Measurements from ENCODE around the gene SGIP1. TPM values are rescaled to one million over a fixed set of nuclear protein-coding genes. Genes with fewer than 3 reads are reported as not detected.

The SGIP1 gene
- total and polyA plus RNA-seq, 2 experiments from 2014 or later = 3.1 to 20.2 TPM

DNA sequence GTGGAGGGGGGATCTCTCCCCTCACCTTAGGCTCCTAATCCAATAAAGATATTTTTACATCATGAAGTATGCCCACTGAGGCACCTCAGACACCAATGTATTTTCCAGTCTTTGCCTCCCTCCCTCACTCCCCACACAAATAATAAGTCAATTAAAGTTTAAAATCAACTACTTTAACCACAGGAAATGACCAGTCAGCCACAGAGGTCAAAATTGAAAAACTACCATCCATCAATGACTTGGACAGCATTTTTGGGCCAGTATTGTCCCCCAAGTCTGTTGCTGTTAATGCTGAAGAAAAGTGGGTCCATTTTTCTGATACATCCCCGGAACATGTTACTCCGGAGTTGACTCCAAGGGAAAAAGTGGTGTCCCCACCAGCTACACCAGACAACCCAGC lies 147.7 kb downstream of the SGIP1 start:
- Histone ChIP-seq H3K9me2 (replicated peaks; ENCODE audit: insufficient read depth) (no peaks in the 10 kb centered on the region), H3K4me2 (no peak overlapping the region), H3K4me1 (ENCODE audit: insufficient read depth) (no peaks in the 10 kb centered on the region), H3K9me3 (ENCODE audit: low read depth) (no peaks in the 10 kb centered on the region), H3K36me3 (replicated peaks; ENCODE audit: insufficient read depth, low read depth) (no peaks in the 10 kb centered on the region), H3K79me2 (no peaks in the 10 kb centered on the region), H3K27me3 (no peaks in the 10 kb centered on the region), H4K20me1 (ENCODE audit: insufficient read depth, poor library complexity, severe bottlenecking) (no peaks in the 10 kb centered on the region), H3K27ac (no peak overlapping the region), H2AFZ (no peak overlapping the region), H3K4me3 (no peak overlapping the region)
- WGBS (ENCODE audit: low lambda C conversion rate, missing lambda C conversion rate) = 93% methylated on average over 2 of the region's 2 CpGs
- TF ChIP-seq EZH2phosphoT487 (IDR thresholded peaks at IDR 0.05; ENCODE audit: low read depth, severe bottlenecking, unreplicated experiment) (no peak), EZH2 (IDR thresholded peaks at IDR 0.05; ENCODE audit: borderline replicate concordance) (no peak)
- TF ChIP-seq, protein P1, sequence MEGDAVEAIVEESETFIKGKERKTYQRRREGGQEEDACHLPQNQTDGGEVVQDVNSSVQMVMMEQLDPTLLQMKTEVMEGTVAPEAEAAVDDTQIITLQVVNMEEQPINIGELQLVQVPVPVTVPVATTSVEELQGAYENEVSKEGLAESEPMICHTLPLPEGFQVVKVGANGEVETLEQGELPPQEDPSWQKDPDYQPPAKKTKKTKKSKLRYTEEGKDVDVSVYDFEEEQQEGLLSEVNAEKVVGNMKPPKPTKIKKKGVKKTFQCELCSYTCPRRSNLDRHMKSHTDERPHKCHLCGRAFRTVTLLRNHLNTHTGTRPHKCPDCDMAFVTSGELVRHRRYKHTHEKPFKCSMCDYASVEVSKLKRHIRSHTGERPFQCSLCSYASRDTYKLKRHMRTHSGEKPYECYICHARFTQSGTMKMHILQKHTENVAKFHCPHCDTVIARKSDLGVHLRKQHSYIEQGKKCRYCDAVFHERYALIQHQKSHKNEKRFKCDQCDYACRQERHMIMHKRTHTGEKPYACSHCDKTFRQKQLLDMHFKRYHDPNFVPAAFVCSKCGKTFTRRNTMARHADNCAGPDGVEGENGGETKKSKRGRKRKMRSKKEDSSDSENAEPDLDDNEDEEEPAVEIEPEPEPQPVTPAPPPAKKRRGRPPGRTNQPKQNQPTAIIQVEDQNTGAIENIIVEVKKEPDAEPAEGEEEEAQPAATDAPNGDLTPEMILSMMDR (IDR thresholded peaks at IDR 0.05; ENCODE audit: poor library complexity) = no peak
- no peak for DNase-seq (ENCODE audit: low spot score)

DNA sequence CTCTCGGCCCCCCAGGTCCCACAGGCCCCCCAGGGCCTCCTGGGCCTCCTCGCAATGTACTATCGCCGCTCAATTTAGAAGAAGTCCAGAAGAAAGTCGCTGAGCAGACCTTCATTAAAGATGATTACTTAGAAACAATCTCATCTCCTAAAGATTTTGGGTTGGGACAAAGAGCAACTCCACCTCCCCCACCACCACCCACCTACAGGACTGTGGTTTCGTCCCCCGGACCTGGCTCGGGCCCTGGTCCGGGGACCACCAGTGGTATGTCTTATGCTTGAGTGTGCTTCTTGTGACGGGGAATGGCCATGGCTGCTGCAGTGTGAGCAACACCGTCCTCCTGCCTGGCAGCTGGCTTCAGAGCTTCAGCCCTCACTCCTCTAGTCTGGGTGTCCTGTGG lies 148.2 kb downstream of the SGIP1 start:
- Histone ChIP-seq H3K9me2 (replicated peaks; ENCODE audit: insufficient read depth) (no peaks in the 10 kb centered on the region), H3K36me3 (replicated peaks; ENCODE audit: insufficient read depth, low read depth) (no peaks in the 10 kb centered on the region), H3K4me1 (ENCODE audit: insufficient read depth) (no peaks in the 10 kb centered on the region), H3K4me3 (no peak overlapping the region), H3K9me3 (ENCODE audit: low read depth) (no peaks in the 10 kb centered on the region), H2AFZ (no peak overlapping the region), H3K27me3 (no peaks in the 10 kb centered on the region), H4K20me1 (ENCODE audit: insufficient read depth, poor library complexity, severe bottlenecking) (no peaks in the 10 kb centered on the region), H3K4me2 (no peak overlapping the region), H3K27ac (no peak overlapping the region), H3K79me2 (no peaks in the 10 kb centered on the region)
- DNase-seq (ENCODE audit: low spot score) = no peak
- TF ChIP-seq, protein P1 (IDR thresholded peaks at IDR 0.05; ENCODE audit: poor library complexity) = no peak
- TF ChIP-seq EZH2 (IDR thresholded peaks at IDR 0.05; ENCODE audit: borderline replicate concordance) = no peak
- TF ChIP-seq EZH2phosphoT487 (IDR thresholded peaks at IDR 0.05; ENCODE audit: low read depth, severe bottlenecking, unreplicated experiment) = no peak
- WGBS (ENCODE audit: low lambda C conversion rate, missing lambda C conversion rate) = 95% methylated on average over 11 of the region's 11 CpGs

DNA sequence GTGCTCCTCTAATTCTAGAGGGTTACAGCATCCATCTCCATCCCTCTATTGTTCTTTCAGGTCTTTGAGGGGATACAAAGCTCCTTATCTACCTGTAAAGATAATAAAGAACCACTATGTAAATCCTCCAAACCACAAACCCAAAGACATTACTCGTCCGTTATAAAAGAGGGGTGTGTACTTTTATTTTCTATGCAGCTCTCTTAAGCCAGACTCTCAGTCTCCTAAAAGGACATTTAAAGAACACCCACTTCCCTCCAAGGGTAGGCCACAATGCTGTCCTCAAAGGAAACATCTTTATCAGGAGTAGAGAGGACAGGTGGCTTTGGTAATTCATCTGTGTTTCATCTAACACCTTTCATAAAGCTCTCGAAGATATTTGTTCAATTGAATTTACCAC lies 150.4 kb downstream of the SGIP1 start:
- WGBS (ENCODE audit: low lambda C conversion rate, missing lambda C conversion rate) = 58% methylated on average over 3 of the region's 3 CpGs
- H3K36me3 ChIP-seq (replicated peaks; ENCODE audit: insufficient read depth, low read depth) = no peaks in the 10 kb centered on the region
- TF ChIP-seq EZH2 (IDR thresholded peaks at IDR 0.05; ENCODE audit: borderline replicate concordance) = no peak
- TF ChIP-seq, protein P1 (IDR thresholded peaks at IDR 0.05; ENCODE audit: poor library complexity) = no peak
- no peak for TF ChIP-seq EZH2phosphoT487 (IDR thresholded peaks at IDR 0.05; ENCODE audit: low read depth, severe bottlenecking, unreplicated experiment)

DNA sequence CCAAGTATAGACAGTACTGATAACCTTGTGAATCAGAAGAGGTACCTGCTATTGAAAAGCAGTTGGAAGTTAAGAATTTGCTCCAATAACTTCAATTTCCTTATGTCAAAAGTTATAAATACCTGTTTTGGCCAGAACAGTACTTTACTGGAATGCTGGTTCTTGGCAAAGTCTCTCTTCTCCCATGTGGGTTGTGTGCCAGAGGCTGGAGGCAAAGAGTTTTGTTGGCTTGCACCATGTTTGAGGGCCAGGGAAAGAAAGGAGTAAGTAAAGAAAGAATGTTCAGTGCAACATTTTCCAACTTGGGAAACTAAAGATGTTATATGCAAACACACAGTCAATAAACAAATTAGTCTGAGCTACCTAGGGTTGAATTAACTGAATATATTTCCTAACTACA lies 151.3 kb downstream of the SGIP1 start:
- no peaks in the 10 kb centered on the region for H4K20me1 ChIP-seq (ENCODE audit: insufficient read depth, poor library complexity, severe bottlenecking)
- H3K27me3 ChIP-seq = no peaks in the 10 kb centered on the region
- no peak overlapping the region for H2AFZ ChIP-seq
- no peaks in the 10 kb centered on the region for H3K4me1 ChIP-seq (ENCODE audit: insufficient read depth)
- H3K9me3 ChIP-seq (ENCODE audit: low read depth) = no peaks in the 10 kb centered on the region
- no peak overlapping the region for H3K4me3 ChIP-seq
- no peak overlapping the region for H3K27ac ChIP-seq
- TF ChIP-seq EZH2phosphoT487 (IDR thresholded peaks at IDR 0.05; ENCODE audit: low read depth, severe bottlenecking, unreplicated experiment) = no peak
- TF ChIP-seq EZH2 (IDR thresholded peaks at IDR 0.05; ENCODE audit: borderline replicate concordance) = no peak
- TF ChIP-seq, protein P1 (IDR thresholded peaks at IDR 0.05; ENCODE audit: poor library complexity) = no peak
- no peaks in the 10 kb centered on the region for H3K9me2 ChIP-seq (replicated peaks; ENCODE audit: insufficient read depth)
- H3K79me2 ChIP-seq = no peaks in the 10 kb centered on the region
- no peak for DNase-seq (ENCODE audit: low spot score)
- no peaks in the 10 kb centered on the region for H3K36me3 ChIP-seq (replicated peaks; ENCODE audit: insufficient read depth, low read depth)
- H3K4me2 ChIP-seq = no peak overlapping the region

More for the DNA sequence above, 150.4 kb downstream of the SGIP1 start:
- Histone ChIP-seq H2AFZ (no peak overlapping the region), H3K4me3 (no peak overlapping the region), H3K27ac (no peak overlapping the region), H4K20me1 (ENCODE audit: insufficient read depth, poor library complexity, severe bottlenecking) (no peaks in the 10 kb centered on the region), H3K79me2 (no peaks in the 10 kb centered on the region), H3K4me2 (no peak overlapping the region), H3K9me3 (ENCODE audit: low read depth) (no peaks in the 10 kb centered on the region), H3K27me3 (no peaks in the 10 kb centered on the region), H3K9me2 (replicated peaks; ENCODE audit: insufficient read depth) (no peaks in the 10 kb centered on the region), H3K4me1 (ENCODE audit: insufficient read depth) (no peaks in the 10 kb centered on the region)
- no peak for DNase-seq (ENCODE audit: low spot score)

Data from hepatocyte (in vitro differentiated cells).